ENCODE results near the gene PLPPR2.
"Not testable (repeated sequence)": the region's sequence is repeated elsewhere in the genome, so short reads cannot be mapped to it uniquely, and the experiment has no call there.

The PLPPR2 gene

GRCh38 chr19:11404588-11405222, 49.5 kb downstream of the PLPPR2 start:
- no peak for DNase-seq

- no peak for DNase-seq
Measured at GRCh38 chr19:11405846-11406643, 50.8 kb downstream of the PLPPR2 start.

- not testable (repeated sequence) for DNase-seq
Measured at GRCh38 chr19:11406703-11407236, 51.5 kb downstream of the PLPPR2 start.

GRCh38 chr19:11408591-11408990, 53.4 kb downstream of the PLPPR2 start:
- no peak for DNase-seq

- no peak for DNase-seq
Measured at GRCh38 chr19:11410682-11411081, 55.5 kb downstream of the PLPPR2 start.

- DNase-seq, result no peak
Measured at GRCh38 chr19:11414544-11414943, 59.3 kb downstream of the PLPPR2 start.

All from right forelimb (tissue), 1 donor.